Type B pancreatic cell (in vitro differentiated cells): Measurements from ENCODE around the gene CLPX. TPM values are rescaled to one million over a fixed set of nuclear protein-coding genes. Genes with fewer than 3 reads are reported as not detected.
"Not testable (repeated sequence)": the region's sequence is repeated elsewhere in the genome, so short reads cannot be mapped to it uniquely, and the experiment has no call there.

Experiments
- DNase-seq: peaks from one replicate; pipeline ENCODE4 v3.0.0; 2021; ENCODE audit warnings: mixed read lengths; ENCODE audit not compliant: unreplicated experiment; ENCODE audit errors: extremely low spot score
- H3K27ac Mint-ChIP-seq: 2 replicates; pipeline ENCODE4 v1.8.0; 2021; ENCODE audit warnings: mild to moderate bottlenecking, mixed read lengths
- H3K27me3 Mint-ChIP-seq: 2 replicates; pipeline ENCODE4 v1.8.0; 2021; ENCODE audit warnings: mixed read lengths
- H3K36me3 Mint-ChIP-seq: 2 replicates; pipeline ENCODE4 v1.8.0; 2021; ENCODE audit warnings: mixed read lengths
- H3K4me1 Mint-ChIP-seq: one replicate; pipeline ENCODE4 v1.8.0; 2021; ENCODE audit warnings: mixed read lengths; ENCODE audit not compliant: unreplicated experiment
- H3K4me3 Mint-ChIP-seq: 2 replicates; pipeline ENCODE4 v1.8.0; 2021; ENCODE audit warnings: mild to moderate bottlenecking, mixed read lengths
- H3K9me3 Mint-ChIP-seq: 2 replicates; pipeline ENCODE4 v1.8.0; 2021; ENCODE audit warnings: mixed read lengths
- long read RNA-seq: library from polyadenylated mRNA; unstranded; transcript quantifications from one replicate; pipeline ENCODE4 v2.0.0, GENCODE V29; 2020
- total RNA-seq: library from RNA; stranded (reverse); gene quantifications from 2 replicates; pipeline ENCODE4 v1.2.1, GENCODE V29; 2021; ENCODE audit warnings: low replicate concordance
- TF ChIP-seq, protein P1 (sequence below): fragments of 200-600 bp; sonication (generic); conservative IDR thresholded peaks from 2 replicates; pipeline ENCODE4 v1.5.0; 2021; ENCODE audit warnings: antibody characterized with exemption, mild to moderate bottlenecking

Gene CLPX
- total RNA-seq = 52.1 and 55.1 TPM in 2 replicates
- long read RNA-seq, full-length matches to known transcripts = 74 of 128 reads
- long read RNA-seq, partial matches to known transcripts = 42 of 128 reads
- long read RNA-seq, other reads (novel, unspliced or antisense) = 12 of 128 reads

DNA sequence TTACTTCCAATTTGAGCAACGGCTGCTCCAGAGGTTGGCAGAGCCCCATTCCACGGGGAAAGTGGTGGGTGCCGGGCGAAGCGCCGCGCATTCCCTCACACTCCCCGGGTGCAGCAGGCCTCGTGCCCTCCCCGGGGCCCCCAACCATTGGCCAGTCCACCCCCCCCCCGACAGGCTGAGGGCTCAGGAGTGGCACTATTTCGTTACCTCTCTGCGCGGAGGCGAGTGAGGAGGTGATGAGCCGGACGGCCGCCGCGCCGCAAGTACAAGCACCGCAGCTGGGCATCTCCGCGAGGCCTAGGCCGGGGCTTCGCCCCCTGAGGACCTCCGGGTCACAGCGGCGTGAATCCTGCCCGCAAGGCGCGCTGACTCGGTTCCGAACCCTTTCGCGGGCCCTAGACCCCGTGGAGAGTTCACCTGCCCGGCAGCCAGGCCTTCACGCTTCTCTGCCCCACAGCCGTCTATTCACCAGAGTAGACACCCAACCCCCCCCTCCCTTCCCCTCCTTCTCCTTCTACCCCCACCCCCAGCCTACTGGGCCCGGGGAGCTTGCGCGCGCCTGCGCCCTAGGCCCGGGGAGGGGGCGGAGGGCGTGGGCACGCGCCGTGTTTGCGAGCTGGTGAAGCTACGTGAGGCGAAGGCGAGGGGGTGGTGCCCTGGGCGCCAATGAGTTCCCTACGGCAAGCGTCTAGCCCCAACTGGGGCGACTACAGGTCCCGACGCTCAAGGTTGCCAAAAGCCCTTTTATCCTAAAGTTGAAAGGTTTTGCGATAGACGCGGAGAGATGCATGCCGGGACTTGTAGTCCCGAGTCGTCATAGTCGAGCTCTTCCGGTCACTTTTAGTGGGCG lies at the start of gene CLPX:
Gene CLPX (minus strand): TSS at position 475 of the 850 bp plus-strand sequence. CDS start 189 bp downstream, at position 286.
- H3K4me3 Mint-ChIP-seq = peak within 1 kb of the TSS; percentile 99
- no peaks in the 10 kb centered on the region for H3K27me3 Mint-ChIP-seq
- peak within 1 kb of the TSS; percentile 96 for H3K27ac Mint-ChIP-seq
- no peaks in the 10 kb centered on the region for H3K9me3 Mint-ChIP-seq
- peaks cover 8% of the 10 kb centered on the region for H3K36me3 Mint-ChIP-seq
- peak; percentile 89 for DNase-seq
- TF ChIP-seq, protein P1, sequence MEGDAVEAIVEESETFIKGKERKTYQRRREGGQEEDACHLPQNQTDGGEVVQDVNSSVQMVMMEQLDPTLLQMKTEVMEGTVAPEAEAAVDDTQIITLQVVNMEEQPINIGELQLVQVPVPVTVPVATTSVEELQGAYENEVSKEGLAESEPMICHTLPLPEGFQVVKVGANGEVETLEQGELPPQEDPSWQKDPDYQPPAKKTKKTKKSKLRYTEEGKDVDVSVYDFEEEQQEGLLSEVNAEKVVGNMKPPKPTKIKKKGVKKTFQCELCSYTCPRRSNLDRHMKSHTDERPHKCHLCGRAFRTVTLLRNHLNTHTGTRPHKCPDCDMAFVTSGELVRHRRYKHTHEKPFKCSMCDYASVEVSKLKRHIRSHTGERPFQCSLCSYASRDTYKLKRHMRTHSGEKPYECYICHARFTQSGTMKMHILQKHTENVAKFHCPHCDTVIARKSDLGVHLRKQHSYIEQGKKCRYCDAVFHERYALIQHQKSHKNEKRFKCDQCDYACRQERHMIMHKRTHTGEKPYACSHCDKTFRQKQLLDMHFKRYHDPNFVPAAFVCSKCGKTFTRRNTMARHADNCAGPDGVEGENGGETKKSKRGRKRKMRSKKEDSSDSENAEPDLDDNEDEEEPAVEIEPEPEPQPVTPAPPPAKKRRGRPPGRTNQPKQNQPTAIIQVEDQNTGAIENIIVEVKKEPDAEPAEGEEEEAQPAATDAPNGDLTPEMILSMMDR = no peak
- H3K4me1 Mint-ChIP-seq = peaks cover 8% of the 10 kb centered on the region

DNA sequence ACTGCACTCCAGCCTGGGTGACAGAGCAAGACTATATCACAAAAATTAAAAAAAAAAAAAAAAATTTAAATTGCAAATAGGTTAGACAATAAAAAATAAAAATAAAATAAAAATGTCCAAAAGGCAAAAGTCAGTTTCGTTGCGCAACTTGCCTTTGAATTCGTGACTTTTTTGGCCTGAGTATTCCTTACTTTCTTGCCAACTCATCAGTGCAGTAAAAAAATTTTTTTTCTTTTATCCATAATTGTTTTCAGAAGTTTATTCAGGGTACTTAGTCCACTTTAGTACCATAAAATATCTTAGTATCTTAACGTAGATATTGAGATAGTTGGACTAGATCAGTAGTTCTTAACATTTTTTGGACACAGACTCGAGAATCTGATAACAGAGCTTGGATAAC lies 48.6 kb upstream of the CLPX start:
- Mint-ChIP-seq H3K4me3 (no peak overlapping the region), H3K4me1 (peaks cover 5% of the 10 kb centered on the region)

DNA sequence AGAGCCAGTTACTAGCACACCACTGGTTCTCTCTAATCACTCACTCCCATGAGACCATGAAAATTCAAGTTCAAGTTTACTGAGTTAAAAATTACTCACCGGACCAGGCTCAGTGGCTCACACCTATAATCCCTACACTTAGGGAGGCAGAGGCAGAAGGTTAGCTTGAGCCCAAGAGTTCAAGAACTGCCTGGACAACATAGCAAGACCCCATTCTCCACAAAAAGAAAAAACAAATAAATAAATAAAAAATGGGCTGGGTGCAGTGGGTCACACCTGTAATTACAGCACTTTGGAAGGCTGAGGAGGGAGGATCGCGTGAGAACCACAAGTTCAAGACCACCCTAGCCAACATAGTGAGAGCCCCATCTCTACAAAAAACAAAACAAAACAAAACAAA lies 47.4 kb upstream of the CLPX start:
- no peaks in the 10 kb centered on the region for H3K36me3 Mint-ChIP-seq
- H3K27me3 Mint-ChIP-seq = no peaks in the 10 kb centered on the region
- H3K27ac Mint-ChIP-seq = no peak overlapping the region
- no peaks in the 10 kb centered on the region for H3K4me1 Mint-ChIP-seq
- no peak for DNase-seq
- no peak overlapping the region for H3K4me3 Mint-ChIP-seq
- TF ChIP-seq, protein P1 = no peak
- H3K9me3 Mint-ChIP-seq = no peaks in the 10 kb centered on the region

More for the DNA sequence above, 48.6 kb upstream of the CLPX start:
- Mint-ChIP-seq H3K36me3 (no peaks in the 10 kb centered on the region), H3K9me3 (no peaks in the 10 kb centered on the region), H3K27ac (no peak overlapping the region), H3K27me3 (no peaks in the 10 kb centered on the region)
- TF ChIP-seq, protein P1 = no peak
- no peak for DNase-seq

DNA sequence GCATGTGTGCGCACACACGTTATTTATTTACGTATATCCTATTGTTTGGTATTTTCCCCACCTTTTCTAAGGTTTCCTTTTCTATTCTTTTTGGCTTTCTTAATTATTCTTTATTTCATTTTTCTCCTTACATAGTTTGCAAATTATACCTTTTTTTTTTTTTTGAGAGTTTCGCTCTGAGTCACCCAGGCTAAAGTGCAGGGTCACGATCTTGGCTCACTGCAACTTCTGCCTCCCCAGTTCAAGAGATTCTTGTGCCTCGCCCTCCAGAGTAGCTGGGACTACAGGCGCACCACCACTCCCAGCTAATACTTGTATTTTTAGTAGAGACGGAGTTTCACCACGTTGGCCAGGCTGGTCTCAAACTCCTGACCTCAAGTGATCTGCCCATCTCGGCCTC lies 46.2 kb upstream of the CLPX start:
- DNase-seq = no peak
- H3K9me3 Mint-ChIP-seq = no peaks in the 10 kb centered on the region
- TF ChIP-seq, protein P1 = no peak
- no peaks in the 10 kb centered on the region for H3K27me3 Mint-ChIP-seq
- H3K4me1 Mint-ChIP-seq = no peaks in the 10 kb centered on the region
- no peaks in the 10 kb centered on the region for H3K36me3 Mint-ChIP-seq
- no peak overlapping the region for H3K27ac Mint-ChIP-seq
- H3K4me3 Mint-ChIP-seq = no peak overlapping the region

DNA sequence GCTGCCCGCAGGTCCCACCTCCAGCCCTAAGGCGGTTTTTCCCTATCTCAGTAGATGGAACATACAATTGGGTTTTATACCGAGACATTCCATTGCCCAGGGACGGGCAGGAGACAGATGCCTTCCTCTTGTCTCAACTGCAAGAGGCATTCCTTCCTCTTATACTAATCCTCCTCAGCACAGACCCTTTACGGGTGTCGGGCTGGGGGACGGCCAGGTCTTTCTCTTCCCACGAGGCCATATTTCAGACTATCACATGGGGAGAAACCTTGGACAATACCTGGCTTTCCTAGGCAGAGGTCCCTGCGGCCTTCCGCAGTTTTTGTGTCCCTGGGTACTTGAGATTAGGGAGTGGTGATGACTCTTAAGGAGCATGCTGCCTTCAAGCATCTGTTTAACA lies 41.8 kb upstream of the CLPX start:
- not testable (repeated sequence) for H3K36me3 Mint-ChIP-seq, H3K4me3 Mint-ChIP-seq, H3K9me3 Mint-ChIP-seq, H3K27me3 Mint-ChIP-seq, H3K27ac Mint-ChIP-seq, H3K4me1 Mint-ChIP-seq, DNase-seq

DNA sequence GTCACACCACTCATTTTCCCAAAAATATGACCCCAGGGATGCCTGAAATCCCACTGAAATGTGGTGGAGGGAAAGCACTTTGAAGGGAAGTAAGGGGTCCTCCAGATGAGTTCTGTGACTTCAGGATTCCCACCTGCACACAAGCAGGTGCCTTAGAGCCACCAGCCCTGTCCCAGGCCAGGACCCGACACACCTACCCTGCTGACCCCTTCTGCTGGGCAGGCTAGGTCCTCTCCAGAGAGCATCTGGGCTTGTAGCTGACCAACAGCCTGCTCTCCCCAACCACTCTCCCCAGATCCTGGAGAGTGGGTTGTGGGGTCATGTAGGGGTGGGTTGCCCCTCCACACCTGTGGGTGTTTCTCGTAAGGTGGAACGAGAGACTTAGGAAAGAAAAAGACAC lies 41.1 kb upstream of the CLPX start:
- Mint-ChIP-seq H3K27me3 (no peaks in the 10 kb centered on the region), H3K4me3 (no peak overlapping the region), H3K27ac (no peak overlapping the region), H3K9me3 (no peaks in the 10 kb centered on the region), H3K36me3 (no peaks in the 10 kb centered on the region), H3K4me1 (no peaks in the 10 kb centered on the region)
- no peak for DNase-seq
- TF ChIP-seq, protein P1 = no peak
